Prostate gland (tissue), 2 donors: ENCODE measurements around the gene SERPINB6. TPM values are rescaled to one million over a fixed set of nuclear protein-coding genes. Genes with fewer than 3 reads are reported as not detected.
A peak's percentile ranks its signal among the peaks of the same experiment; 100 is the strongest.
"Not testable (repeated sequence)": the region's sequence is repeated elsewhere in the genome, so short reads cannot be mapped to it uniquely, and the experiment has no call there.

Source experiments
- DNase-seq: peaks from one replicate; pipeline ENCODE4 v3.0.0-alpha.2; 2019; ENCODE audit warnings: low spot score
- H3K27ac ChIP-seq, 2 donors: fragments of 200-600 bp; sonication (generic); 2 replicates each; pipeline ENCODE4 v1.5.1; 2017 to 2019
- H3K27me3 ChIP-seq: fragments of 200-600 bp; sonication (generic); replicated peaks from 2 replicates; pipeline ENCODE4 v1.5.1; 2019; ENCODE audit not compliant: insufficient read depth
- H3K36me3 ChIP-seq, 2 donors: fragments of 200-600 bp; sonication (generic); 1 replicate in 1 of 2; 2 replicates in 1 of 2; pipeline versions ENCODE4 v1.5.1 to v1.8.1; 2017 to 2019
- H3K4me1 ChIP-seq: fragments of 200-600 bp; sonication (generic); replicated peaks from 2 replicates; pipeline ENCODE4 v1.5.1; 2019
- H3K4me3 ChIP-seq, 2 donors: fragments of 200-600 bp; sonication (generic); 2 replicates each; pipeline ENCODE4 v1.5.1; 2017 to 2019
- H3K9me3 ChIP-seq: fragments of 200-600 bp; sonication (generic); 2 replicates; pipeline ENCODE4 v1.5.1; 2017
- POLR2A ChIP-seq: fragments of 450-650 bp; IDR thresholded peaks from one replicate; pipeline ENCODE4 v1.6.1; 2016; ENCODE audit warnings: antibody characterized with exemption, mild to moderate bottlenecking
- POLR2AphosphoS5 ChIP-seq: sonication (generic); formaldehyde crosslinking; IDR thresholded peaks from one replicate; pipeline ENCODE4 v1.6.1; 2017; ENCODE audit warnings: antibody characterized with exemption
- WGBS: methylation state at CpG from one replicate; pipeline ENCODE4 v1.1.5; 2018; 5-methylcytosine and 5-hydroxymethylcytosine counted together
- intact Hi-C: fragments of 100-400 bp; cut with DNase I; formaldehyde crosslinking; loops from one replicate; pipeline ENCODE4 v1.14.2; 2022
- total RNA-seq, 2 donors: library from RNA; depleted of rRNA; stranded (reverse); fragments of >200 nt; gene quantifications; one replicate each; pipeline ENCODE4 v1.1.0, GENCODE V29; 2016
- TF ChIP-seq, protein P1 (sequence below), 4 experiments: fragments of 200-600 bp in 2 of 4; fragments of 450-650 bp in 2 of 4; sonication (generic) in 2 of 4; IDR thresholded peaks; 1 replicate in 3 of 4; 2 replicates in 1 of 4; pipeline ENCODE4 v1.5.1; 2016 to 2019; ENCODE audit warnings: antibody characterized with exemption in 4 of 4, mild to moderate bottlenecking in 2 of 4, moderate library complexity in 2 of 4

The SERPINB6 gene
- total RNA-seq, 2 donors from 2014 or later, result 155 to 202 TPM

DNA sequence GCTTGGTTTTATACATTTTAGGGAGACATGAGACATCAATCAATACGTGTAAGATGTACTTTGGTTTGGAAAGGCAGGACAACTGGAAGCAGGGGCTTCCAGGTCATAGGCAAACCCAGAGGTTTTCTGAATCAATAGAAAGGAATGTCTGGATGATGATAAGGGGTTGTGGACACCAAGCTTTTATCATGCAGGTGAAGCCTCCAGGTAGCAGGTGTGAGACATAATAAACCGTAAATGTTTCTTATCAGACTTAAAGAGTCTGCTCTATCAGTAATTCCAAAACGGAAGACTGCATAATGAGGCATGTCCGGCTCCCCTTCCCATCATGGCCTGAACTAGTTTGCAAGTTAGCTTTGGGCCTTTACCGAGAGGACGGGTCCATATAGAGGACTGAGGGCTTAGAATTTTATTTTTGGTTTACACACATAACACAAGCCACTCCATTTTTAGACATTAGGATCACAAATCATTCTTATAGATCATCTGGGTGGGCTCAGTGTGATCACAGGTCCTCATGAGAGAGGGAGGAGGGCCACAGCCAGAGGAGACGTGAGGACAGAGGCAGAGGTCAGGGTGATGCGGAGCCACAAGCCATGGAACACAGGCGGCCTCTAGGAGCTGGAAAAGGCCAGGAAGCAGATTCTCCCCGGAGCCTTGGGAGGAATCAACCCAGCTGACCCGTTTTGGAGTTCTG lies 57.6 kb downstream of the SERPINB6 start:
- H3K4me1 ChIP-seq, result no peaks in the 10 kb centered on the region
- H3K9me3 ChIP-seq, result no peaks in the 10 kb centered on the region
- H3K36me3 ChIP-seq, result no peaks in the 10 kb centered on the region
- intact Hi-C loops, result no loop called here
- TF ChIP-seq POLR2AphosphoS5 (no peak), POLR2A (no peak)
- TF ChIP-seq, protein P1, sequence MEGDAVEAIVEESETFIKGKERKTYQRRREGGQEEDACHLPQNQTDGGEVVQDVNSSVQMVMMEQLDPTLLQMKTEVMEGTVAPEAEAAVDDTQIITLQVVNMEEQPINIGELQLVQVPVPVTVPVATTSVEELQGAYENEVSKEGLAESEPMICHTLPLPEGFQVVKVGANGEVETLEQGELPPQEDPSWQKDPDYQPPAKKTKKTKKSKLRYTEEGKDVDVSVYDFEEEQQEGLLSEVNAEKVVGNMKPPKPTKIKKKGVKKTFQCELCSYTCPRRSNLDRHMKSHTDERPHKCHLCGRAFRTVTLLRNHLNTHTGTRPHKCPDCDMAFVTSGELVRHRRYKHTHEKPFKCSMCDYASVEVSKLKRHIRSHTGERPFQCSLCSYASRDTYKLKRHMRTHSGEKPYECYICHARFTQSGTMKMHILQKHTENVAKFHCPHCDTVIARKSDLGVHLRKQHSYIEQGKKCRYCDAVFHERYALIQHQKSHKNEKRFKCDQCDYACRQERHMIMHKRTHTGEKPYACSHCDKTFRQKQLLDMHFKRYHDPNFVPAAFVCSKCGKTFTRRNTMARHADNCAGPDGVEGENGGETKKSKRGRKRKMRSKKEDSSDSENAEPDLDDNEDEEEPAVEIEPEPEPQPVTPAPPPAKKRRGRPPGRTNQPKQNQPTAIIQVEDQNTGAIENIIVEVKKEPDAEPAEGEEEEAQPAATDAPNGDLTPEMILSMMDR (IDR thresholded peaks at IDR 0.05), result no peak
- no peak for DNase-seq
- no peak overlapping the region for H3K27ac ChIP-seq
- 92% methylated on average over 11 of the region's 11 CpGs for WGBS
- H3K27me3 ChIP-seq, result no peaks in the 10 kb centered on the region
- no peak overlapping the region for H3K4me3 ChIP-seq

DNA sequence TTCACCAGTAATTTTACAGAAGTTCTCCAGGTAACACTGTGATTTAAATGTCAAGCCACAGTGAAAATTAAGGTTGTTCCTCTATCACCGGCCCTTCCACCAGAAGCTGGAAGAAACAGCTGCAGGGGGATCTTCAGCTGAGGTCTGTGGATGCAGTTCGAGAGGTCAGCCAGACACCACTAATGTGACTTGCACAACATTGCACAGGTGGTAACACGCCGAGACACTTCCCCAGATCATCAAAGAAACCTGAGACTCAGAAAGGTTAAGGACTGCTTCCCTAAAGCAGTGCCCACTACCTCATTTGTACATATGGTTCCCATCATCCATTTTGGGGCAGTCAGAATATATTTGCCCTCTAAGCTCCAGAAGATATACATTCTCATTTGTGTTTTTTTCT lies 60.2 kb downstream of the SERPINB6 start:
- H3K27me3 ChIP-seq, result no peaks in the 10 kb centered on the region
- H3K4me1 ChIP-seq, result no peaks in the 10 kb centered on the region
- H3K9me3 ChIP-seq, result no peaks in the 10 kb centered on the region
- no peak for TF ChIP-seq POLR2A
- TF ChIP-seq, protein P1 (IDR thresholded peaks at IDR 0.05), result no peak
- no peak for TF ChIP-seq POLR2AphosphoS5
- WGBS, result 82% methylated on average over 4 of the region's 4 CpGs
- H3K36me3 ChIP-seq, result no peaks in the 10 kb centered on the region
- H3K27ac ChIP-seq, result no peak overlapping the region
- intact Hi-C loops, result no loop called here
- DNase-seq, result no peak
- no peak overlapping the region for H3K4me3 ChIP-seq

DNA sequence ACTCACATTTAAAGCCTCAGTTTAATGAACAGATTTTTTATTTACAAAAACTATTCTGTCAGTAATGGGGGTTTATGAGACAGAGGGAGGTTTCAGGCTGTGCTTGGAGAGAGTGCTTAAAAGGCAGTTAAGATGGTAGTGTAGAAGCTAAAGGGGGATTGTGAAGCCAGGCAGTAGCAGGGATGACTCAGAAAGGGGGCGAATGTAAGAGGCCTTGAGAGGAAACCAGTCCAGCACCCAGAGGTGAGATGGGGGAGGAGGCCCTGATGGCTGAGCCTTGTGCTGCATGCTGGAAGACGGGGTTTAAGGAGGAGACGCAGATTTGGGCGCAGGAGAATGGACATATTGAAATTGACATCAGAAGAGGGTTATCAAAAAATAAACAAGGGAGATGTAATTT lies 61.6 kb downstream of the SERPINB6 start:
- WGBS, result 88% methylated on average over 4 of the region's 4 CpGs
- H3K27me3 ChIP-seq, result no peaks in the 10 kb centered on the region
- H3K27ac ChIP-seq, result no peak overlapping the region
- no peak for TF ChIP-seq POLR2AphosphoS5
- TF ChIP-seq, protein P1 (IDR thresholded peaks at IDR 0.05), result no peak
- no peak for TF ChIP-seq POLR2A
- H3K4me1 ChIP-seq, result no peaks in the 10 kb centered on the region
- H3K36me3 ChIP-seq, result no peaks in the 10 kb centered on the region
- intact Hi-C loops, result no loop called here
- no peak overlapping the region for H3K4me3 ChIP-seq
- DNase-seq, result no peak
- no peaks in the 10 kb centered on the region for H3K9me3 ChIP-seq

DNA sequence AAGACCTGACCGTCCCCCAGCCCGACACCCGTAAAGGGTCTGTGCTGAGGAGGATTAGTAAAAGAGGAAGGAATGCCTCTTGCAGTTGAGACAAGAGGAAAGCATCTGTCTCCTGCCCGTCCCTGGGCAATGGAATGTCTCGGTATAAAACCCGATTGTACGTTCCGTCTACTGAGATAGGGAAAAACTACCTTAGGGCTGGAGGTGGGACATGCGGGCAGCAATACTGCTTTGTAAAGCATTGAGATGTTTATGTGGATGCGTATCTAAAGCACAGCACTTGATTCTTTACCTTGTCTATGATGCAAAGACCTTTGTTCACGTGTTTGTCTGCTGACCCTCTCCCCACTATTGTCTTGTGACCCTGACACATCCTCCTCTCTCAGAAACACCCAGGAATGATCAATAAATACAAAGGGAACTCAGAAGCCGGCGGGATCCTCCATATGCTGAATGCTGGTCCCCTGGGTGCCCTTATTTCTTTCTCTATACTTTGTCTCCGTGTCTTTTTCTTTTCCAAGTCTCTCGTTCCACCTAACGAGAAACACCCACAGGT lies 62.2 kb downstream of the SERPINB6 start:
- not testable (repeated sequence) for H3K4me3 ChIP-seq

DNA sequence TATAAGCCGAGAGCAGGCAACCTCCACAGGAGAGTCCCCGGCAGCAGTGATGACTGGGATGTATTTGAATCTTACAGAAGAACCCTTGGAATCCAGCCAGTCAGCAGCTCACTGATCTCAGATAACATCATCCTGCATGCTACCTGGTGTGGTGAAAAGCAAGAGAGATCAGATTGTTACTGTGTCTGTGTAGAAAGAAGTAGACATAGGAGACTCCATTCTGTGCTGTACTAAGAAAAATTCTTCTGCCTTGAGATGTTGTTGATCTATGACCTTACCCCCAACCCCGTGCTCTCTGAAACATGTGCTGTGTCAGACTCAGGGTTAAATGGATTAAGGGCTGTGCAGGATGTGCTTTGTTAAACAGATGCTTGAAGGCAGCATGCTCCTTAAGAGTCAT lies 62.9 kb downstream of the SERPINB6 start:
- H3K36me3 ChIP-seq, intact Hi-C loops, H3K4me1 ChIP-seq, H3K27ac ChIP-seq, H3K9me3 ChIP-seq, H3K4me3 ChIP-seq, DNase-seq, H3K27me3 ChIP-seq: not testable (repeated sequence)
- 67% methylated on average over 3 of the region's 3 CpGs for WGBS

More for the DNA sequence above, 62.2 kb downstream of the SERPINB6 start:
- H3K27ac ChIP-seq, H3K9me3 ChIP-seq, H3K4me1 ChIP-seq, intact Hi-C loops, DNase-seq, H3K27me3 ChIP-seq, H3K36me3 ChIP-seq: not testable (repeated sequence)
- 76% methylated on average over 16 of the region's 16 CpGs for WGBS

DNA sequence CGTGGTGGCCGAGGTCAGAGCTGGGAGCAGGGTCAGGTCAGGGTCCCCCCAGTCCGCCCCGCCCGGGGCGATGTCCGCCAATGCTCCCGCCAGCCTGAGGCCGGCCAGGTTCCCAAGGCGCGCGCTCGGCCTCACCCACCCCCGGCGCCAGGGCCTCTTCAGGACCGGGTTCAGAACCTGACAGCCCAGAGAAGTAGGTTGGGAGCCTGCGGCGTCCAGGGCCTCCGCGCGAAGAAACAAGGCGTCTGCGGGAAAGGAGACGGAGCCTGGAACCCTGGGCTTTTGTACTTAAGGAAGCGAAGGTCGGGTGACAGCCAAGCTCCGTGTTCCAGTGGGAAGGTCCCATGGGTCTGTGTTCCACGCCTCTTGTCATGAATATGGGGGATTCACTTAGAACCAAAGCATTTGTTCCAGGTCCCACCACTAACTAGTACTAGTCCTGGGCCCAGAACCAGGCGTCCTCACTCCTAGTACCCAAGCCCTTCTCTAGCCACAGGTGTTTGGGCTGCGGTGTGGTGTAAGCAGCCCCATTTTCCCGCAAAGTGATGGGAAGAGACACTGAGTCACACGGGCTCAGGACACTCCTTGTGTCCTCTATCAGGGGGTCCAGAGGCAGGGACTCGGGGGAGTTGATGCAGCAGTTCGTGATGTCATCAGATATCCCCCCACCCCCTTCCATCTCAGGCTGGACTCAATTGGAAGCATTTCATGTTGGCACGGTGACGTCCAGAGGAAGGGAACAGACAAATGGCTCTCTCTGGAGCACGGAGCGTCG lies 67.8 kb downstream of the SERPINB6 start:
- intact Hi-C loops, result not testable (repeated sequence)

DNA sequence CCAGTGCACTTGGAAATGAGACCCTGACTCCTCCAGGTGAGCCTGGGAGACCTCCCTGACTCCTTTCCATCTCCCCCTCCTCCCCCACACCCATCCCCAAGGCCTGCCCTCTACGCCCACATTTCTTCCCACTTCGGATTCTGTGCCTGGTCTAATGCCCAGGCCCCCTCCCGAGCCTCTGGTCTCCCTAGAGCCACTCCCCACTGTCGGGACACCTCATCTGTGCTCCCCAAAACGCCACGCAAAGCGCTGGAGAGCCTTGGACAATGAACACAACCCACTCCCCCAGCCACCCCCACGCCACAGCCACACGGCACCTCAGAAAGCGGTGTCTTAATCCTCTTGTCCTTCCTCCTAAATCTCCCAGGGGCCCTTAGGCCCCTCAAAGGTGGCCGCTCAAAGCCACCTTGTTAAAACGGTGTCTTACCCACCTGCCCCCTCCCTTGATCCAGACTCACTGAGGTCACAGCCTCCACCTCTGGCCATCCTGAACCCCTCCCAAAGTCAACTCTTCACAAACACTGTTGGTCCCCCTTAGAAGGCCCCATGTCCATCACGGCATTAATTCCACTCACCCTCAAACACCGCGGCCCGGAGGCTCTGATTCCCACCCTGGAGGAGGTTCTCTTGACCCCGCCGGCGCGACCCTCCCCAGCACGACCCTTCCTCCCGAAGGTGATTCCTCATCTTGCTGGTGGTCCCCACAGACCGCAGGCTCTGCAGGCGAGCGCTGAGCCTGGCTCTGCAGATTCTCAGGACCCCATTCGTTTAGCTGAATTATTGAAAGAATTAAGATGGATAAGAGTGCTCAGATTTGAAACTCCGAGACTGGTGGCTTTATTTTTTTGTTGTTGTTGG lies 69.5 kb downstream of the SERPINB6 start:
- Histone ChIP-seq H3K4me3 (peak overlapping the region; percentile 43), H3K27ac (peak overlapping the region; percentile 70 to 78)
- DNase-seq, H3K9me3 ChIP-seq, H3K36me3 ChIP-seq, H3K27me3 ChIP-seq, H3K4me1 ChIP-seq, intact Hi-C loops: not testable (repeated sequence)
- WGBS, result 73% methylated on average over 27 of the region's 27 CpGs

More for the DNA sequence above, 67.8 kb downstream of the SERPINB6 start:
- 60% methylated on average over 26 of the region's 39 CpGs for WGBS
- Histone ChIP-seq H3K4me3 (peak overlapping the region; percentile 43), H3K27ac (peak overlapping the region; percentile 70 to 78)
- not testable (repeated sequence) for DNase-seq, H3K36me3 ChIP-seq, H3K4me1 ChIP-seq, H3K27me3 ChIP-seq, H3K9me3 ChIP-seq
